CD4-positive, alpha-beta T cell treated with Interleukin-10 for 1 hour (primary cell): ENCODE measurements around the gene AGPAT3.

Experiments
- DNase-seq: peaks from one replicate; pipeline ENCODE4 v3.0.0-alpha.2; 2020

Gene AGPAT3

GRCh38 chr21:43940329-43941050 lies 75.5 kb downstream of the AGPAT3 start:
- DNase-seq: no peak

- no peak for DNase-seq
Observed at GRCh38 chr21:43942201-43942600, 77.2 kb downstream of the AGPAT3 start.

- no peak for DNase-seq
Observed at GRCh38 chr21:43942621-43943020, 77.6 kb downstream of the AGPAT3 start.

GRCh38 chr21:43943512-43944077 lies 78.6 kb downstream of the AGPAT3 start:
- DNase-seq: no peak

GRCh38 chr21:43944078-43944633 lies 79.1 kb downstream of the AGPAT3 start:
- no peak for DNase-seq

- no peak for DNase-seq
Observed at GRCh38 chr21:43944757-43945156, 79.7 kb downstream of the AGPAT3 start.

GRCh38 chr21:43948740-43949498 lies 83.9 kb downstream of the AGPAT3 start:
- DNase-seq: no peak

- DNase-seq: no peak
Observed at GRCh38 chr21:43949499-43950208, 84.6 kb downstream of the AGPAT3 start.

- no peak for DNase-seq
Observed at GRCh38 chr21:43950481-43950880, 85.5 kb downstream of the AGPAT3 start.

GRCh38 chr21:43950936-43951335 lies 85.9 kb downstream of the AGPAT3 start:
- no peak for DNase-seq

GRCh38 chr21:43951911-43952703 lies 87.1 kb downstream of the AGPAT3 start:
- DNase-seq: no peak

GRCh38 chr21:43953021-43953420 lies 88.0 kb downstream of the AGPAT3 start:
- no peak for DNase-seq

GRCh38 chr21:43954042-43954441 lies 89.0 kb downstream of the AGPAT3 start:
- no peak for DNase-seq

- no peak for DNase-seq
Observed at GRCh38 chr21:43954896-43955295, 89.9 kb downstream of the AGPAT3 start.

GRCh38 chr21:43956019-43956669 lies 91.1 kb downstream of the AGPAT3 start:
- no peak for DNase-seq

- no peak for DNase-seq
Observed at GRCh38 chr21:43956670-43957035, 91.6 kb downstream of the AGPAT3 start.

GRCh38 chr21:43957128-43957571 lies 92.1 kb downstream of the AGPAT3 start:
- DNase-seq: no peak

- DNase-seq: no peak
Observed at GRCh38 chr21:43957611-43958362, 92.8 kb downstream of the AGPAT3 start.

- peak; percentile 39 for DNase-seq
Observed at GRCh38 chr21:43958364-43959158, 93.5 kb downstream of the AGPAT3 start.
